Liver (tissue), 9 donors: ENCODE measurements around the gene SLC11A2. TPM values are rescaled to one million over a fixed set of nuclear protein-coding genes. Genes with fewer than 3 reads are reported as not detected.

ENCODE experiments used
- DNase-seq: peaks from one replicate; pipeline ENCODE4 v3.0.0-alpha.2; 2017; ENCODE audit warnings: low spot score
- H3K27ac ChIP-seq, 2 donors: one replicate each; pipeline ENCODE4 v1.7.0; 2013; ENCODE audit warnings: inconsistent platforms in 2 of 2, low read length in 2 of 2, control low read depth in 1 of 2, low read depth in 1 of 2, mild to moderate bottlenecking in 1 of 2
- H3K27me3 ChIP-seq, 4 donors: one replicate each; pipeline versions ENCODE4 v1.6.1 to v1.7.0; 2013; ENCODE audit warnings: low read length in 3 of 4, inconsistent platforms in 1 of 4, mild to moderate bottlenecking in 1 of 4, moderate library complexity in 1 of 4; ENCODE audit not compliant: control insufficient read depth in 4 of 4, insufficient read depth in 4 of 4
- H3K36me3 ChIP-seq, 4 donors: one replicate each; pipeline versions ENCODE4 v1.6.1 to v1.7.0; 2013; ENCODE audit warnings: low read length in 3 of 4, mild to moderate bottlenecking in 3 of 4, low read depth in 1 of 4, moderate library complexity in 1 of 4; ENCODE audit not compliant: control insufficient read depth in 4 of 4, insufficient read depth in 3 of 4
- H3K4me1 ChIP-seq, 4 donors: one replicate each; pipeline versions ENCODE4 v1.6.1 to v1.7.0; 2013; ENCODE audit warnings: low read length in 3 of 4, mild to moderate bottlenecking in 3 of 4, moderate library complexity in 1 of 4; ENCODE audit not compliant: control insufficient read depth in 4 of 4, insufficient read depth in 4 of 4
- H3K4me3 ChIP-seq, 3 donors: one replicate each; pipeline versions ENCODE4 v1.6.1 to v1.7.0; 2013; ENCODE audit warnings: low read length in 3 of 3, control low read depth in 1 of 3, low read depth in 1 of 3, mild to moderate bottlenecking in 1 of 3
- H3K9ac ChIP-seq, 2 donors: one replicate each; pipeline ENCODE4 v1.7.0; 2013; ENCODE audit warnings: low read length in 2 of 2, mild to moderate bottlenecking in 2 of 2, moderate library complexity in 2 of 2, control low read depth in 1 of 2, low read depth in 1 of 2
- H3K9me3 ChIP-seq, 4 donors: one replicate each; pipeline versions ENCODE4 v1.6.1 to v1.7.0; 2013; ENCODE audit warnings: low read length in 3 of 4; ENCODE audit not compliant: control insufficient read depth in 4 of 4
- EGR1 ChIP-seq, 2 donors: IDR thresholded peaks; 2 replicates each; pipeline ENCODE4 v1.6.1; 2016 to 2018; ENCODE audit warnings: antibody characterized with exemption in 2 of 2, low read depth in 2 of 2
- FOXA1 ChIP-seq: IDR thresholded peaks from 2 replicates; pipeline ENCODE4 v1.6.1; 2016; ENCODE audit warnings: antibody characterized with exemption
- FOXA2 ChIP-seq: IDR thresholded peaks from 2 replicates; pipeline ENCODE4 v1.6.1; 2016; ENCODE audit warnings: antibody characterized with exemption
- GABPA ChIP-seq, 2 donors: IDR thresholded peaks in 1 of 2; conservative IDR thresholded peaks in 1 of 2; 2 replicates each; pipeline ENCODE4 v1.6.1; 2016; ENCODE audit warnings: antibody characterized with exemption in 2 of 2, mild to moderate bottlenecking in 1 of 2, moderate library complexity in 1 of 2
- HNF4A ChIP-seq, 2 donors: conservative IDR thresholded peaks; 2 replicates each; pipeline ENCODE4 v1.6.1; 2016; ENCODE audit warnings: antibody characterized with exemption in 2 of 2, mild to moderate bottlenecking in 2 of 2
- HNF4G ChIP-seq: IDR thresholded peaks from 2 replicates; pipeline ENCODE4 v1.6.1; 2016; ENCODE audit warnings: antibody characterized with exemption
- JUND ChIP-seq, 2 donors: IDR thresholded peaks; 2 replicates each; pipeline ENCODE4 v1.6.1; 2016; ENCODE audit warnings: antibody characterized with exemption in 2 of 2
- NR2F2 ChIP-seq: IDR thresholded peaks from 2 replicates; pipeline ENCODE4 v1.6.1; 2016; ENCODE audit warnings: antibody characterized with exemption
- RAD21 ChIP-seq, 2 donors: IDR thresholded peaks; 2 replicates each; pipeline ENCODE4 v1.6.1; 2016; ENCODE audit warnings: antibody characterized with exemption in 2 of 2, mild to moderate bottlenecking in 2 of 2
- RXRA ChIP-seq, 2 donors: IDR thresholded peaks; 2 replicates each; pipeline ENCODE4 v1.6.1; 2017 to 2018; ENCODE audit warnings: antibody characterized with exemption in 2 of 2, mild to moderate bottlenecking in 1 of 2
- SP1 ChIP-seq: IDR thresholded peaks from 2 replicates; pipeline ENCODE4 v1.6.1; 2018; ENCODE audit warnings: antibody characterized with exemption, mild to moderate bottlenecking
- TAF1 ChIP-seq: conservative IDR thresholded peaks from 2 replicates; pipeline ENCODE4 v1.6.1; 2016; ENCODE audit warnings: antibody characterized with exemption, mild to moderate bottlenecking
- YY1 ChIP-seq: IDR thresholded peaks from 2 replicates; pipeline ENCODE4 v1.6.1; 2016; ENCODE audit warnings: antibody characterized with exemption, mild to moderate bottlenecking
- WGBS: extraction: QIAGEN DNeasy Blood & Tissue Kit; methylation state at CpG from one replicate; pipeline ENCODE4 v1.1.7; 2013; 5-methylcytosine and 5-hydroxymethylcytosine counted together
- polyA plus RNA-seq, 2 donors: library from polyadenylated mRNA; stranded (reverse) in 1 of 2; unstranded in 1 of 2; fragments of 200-250 nt in 1 of 2; fragments of >200 nt in 1 of 2; fragmentation: Nextera tagmentation in 1 of 2; extraction: Ambion mirVana in 1 of 2; gene quantifications; one replicate each; pipeline versions ENCODE4 v1.2.1 to v1.2.3, GENCODE V29; 2013 to 2015
- total RNA-seq, 2 donors: library from RNA; depleted of rRNA; stranded (reverse); fragments of >200 nt; gene quantifications; one replicate each; pipeline ENCODE4 v1.2.3, GENCODE V29; 2014
- TF ChIP-seq, protein P1 (sequence below): IDR thresholded peaks from 2 replicates; pipeline ENCODE4 v1.6.1; 2016; ENCODE audit warnings: antibody characterized with exemption
- TF ChIP-seq, protein P2 (sequence below): IDR thresholded peaks from 2 replicates; pipeline ENCODE4 v1.6.1; 2016; ENCODE audit warnings: antibody characterized with exemption
- TF ChIP-seq, protein P3 (sequence below): IDR thresholded peaks from 2 replicates; pipeline ENCODE4 v1.6.1; 2016; ENCODE audit warnings: antibody characterized with exemption, mild to moderate bottlenecking
- TF ChIP-seq, protein P4 (sequence below): IDR thresholded peaks from 2 replicates; pipeline ENCODE4 v1.6.1; 2016; ENCODE audit warnings: antibody characterized with exemption
- TF ChIP-seq, protein P5 (sequence below): fragments of 150-350 bp; IDR thresholded peaks from 2 replicates; pipeline ENCODE4 v1.5.1; 2017; ENCODE audit warnings: improper control_type of control experiment, low read depth, low read length; ENCODE audit not compliant: missing input control
- donor health status: healthy.
- donor health status: healthy.
- donor health status: healthy.
- donor health status: healthy.
- donor health status: healthy.

Gene SLC11A2
- total and polyA plus RNA-seq, 4 donors: 15.2 to 108 (median 52.2) TPM

DNA sequence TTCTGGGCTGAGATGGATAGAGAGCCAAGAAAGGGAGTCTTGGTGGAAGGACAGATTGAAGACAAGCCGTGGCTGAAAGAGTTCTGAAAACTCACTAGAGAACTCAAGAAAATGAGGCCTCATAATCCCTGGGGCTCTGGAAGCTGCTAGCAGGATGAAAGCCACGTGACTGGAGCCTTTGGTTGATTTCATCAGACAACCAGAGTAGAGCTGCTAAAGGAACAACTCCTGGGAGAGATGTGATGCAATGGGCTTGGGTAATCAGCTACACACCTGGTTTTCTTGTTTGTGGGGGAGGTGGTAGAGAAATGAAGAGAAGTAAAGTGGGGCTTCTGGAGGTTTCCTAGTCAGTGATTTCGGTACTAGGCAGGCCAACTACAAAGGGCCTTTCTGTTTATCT is 43.8 kb upstream of the SLC11A2 start:
- WGBS: 69% methylated on average over 3 of the region's 3 CpGs
- TF ChIP-seq SP1 (no peak), FOXA1 (no peak), HNF4G (no peak), GABPA (IDR thresholded peaks at IDR 0.05 in 1 of 2, conservative IDR thresholded peaks at IDR 0.05 in 1 of 2) (peak in 1 of 2 donors; percentile 44), RAD21 (IDR thresholded peaks at IDR 0.05) (peak; percentile 16 to 20), HNF4A (conservative IDR thresholded peaks at IDR 0.05) (peak; percentile 29 to 54), JUND (IDR thresholded peaks at IDR 0.05) (peak in 1 of 2 donors; percentile 46), FOXA2 (no peak), RXRA (IDR thresholded peaks at IDR 0.05) (peak in 1 of 2 donors; percentile 47), NR2F2 (no peak), YY1 (peak; percentile 66)
- TF ChIP-seq, protein P1, sequence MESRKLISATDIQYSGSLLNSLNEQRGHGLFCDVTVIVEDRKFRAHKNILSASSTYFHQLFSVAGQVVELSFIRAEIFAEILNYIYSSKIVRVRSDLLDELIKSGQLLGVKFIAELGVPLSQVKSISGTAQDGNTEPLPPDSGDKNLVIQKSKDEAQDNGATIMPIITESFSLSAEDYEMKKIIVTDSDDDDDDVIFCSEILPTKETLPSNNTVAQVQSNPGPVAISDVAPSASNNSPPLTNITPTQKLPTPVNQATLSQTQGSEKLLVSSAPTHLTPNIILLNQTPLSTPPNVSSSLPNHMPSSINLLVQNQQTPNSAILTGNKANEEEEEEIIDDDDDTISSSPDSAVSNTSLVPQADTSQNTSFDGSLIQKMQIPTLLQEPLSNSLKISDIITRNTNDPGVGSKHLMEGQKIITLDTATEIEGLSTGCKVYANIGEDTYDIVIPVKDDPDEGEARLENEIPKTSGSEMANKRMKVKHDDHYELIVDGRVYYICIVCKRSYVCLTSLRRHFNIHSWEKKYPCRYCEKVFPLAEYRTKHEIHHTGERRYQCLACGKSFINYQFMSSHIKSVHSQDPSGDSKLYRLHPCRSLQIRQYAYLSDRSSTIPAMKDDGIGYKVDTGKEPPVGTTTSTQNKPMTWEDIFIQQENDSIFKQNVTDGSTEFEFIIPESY: peak; percentile 49
- TF ChIP-seq, protein P2, sequence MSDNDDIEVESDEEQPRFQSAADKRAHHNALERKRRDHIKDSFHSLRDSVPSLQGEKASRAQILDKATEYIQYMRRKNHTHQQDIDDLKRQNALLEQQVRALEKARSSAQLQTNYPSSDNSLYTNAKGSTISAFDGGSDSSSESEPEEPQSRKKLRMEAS: peak; percentile 67
- TF ChIP-seq, protein P3, sequence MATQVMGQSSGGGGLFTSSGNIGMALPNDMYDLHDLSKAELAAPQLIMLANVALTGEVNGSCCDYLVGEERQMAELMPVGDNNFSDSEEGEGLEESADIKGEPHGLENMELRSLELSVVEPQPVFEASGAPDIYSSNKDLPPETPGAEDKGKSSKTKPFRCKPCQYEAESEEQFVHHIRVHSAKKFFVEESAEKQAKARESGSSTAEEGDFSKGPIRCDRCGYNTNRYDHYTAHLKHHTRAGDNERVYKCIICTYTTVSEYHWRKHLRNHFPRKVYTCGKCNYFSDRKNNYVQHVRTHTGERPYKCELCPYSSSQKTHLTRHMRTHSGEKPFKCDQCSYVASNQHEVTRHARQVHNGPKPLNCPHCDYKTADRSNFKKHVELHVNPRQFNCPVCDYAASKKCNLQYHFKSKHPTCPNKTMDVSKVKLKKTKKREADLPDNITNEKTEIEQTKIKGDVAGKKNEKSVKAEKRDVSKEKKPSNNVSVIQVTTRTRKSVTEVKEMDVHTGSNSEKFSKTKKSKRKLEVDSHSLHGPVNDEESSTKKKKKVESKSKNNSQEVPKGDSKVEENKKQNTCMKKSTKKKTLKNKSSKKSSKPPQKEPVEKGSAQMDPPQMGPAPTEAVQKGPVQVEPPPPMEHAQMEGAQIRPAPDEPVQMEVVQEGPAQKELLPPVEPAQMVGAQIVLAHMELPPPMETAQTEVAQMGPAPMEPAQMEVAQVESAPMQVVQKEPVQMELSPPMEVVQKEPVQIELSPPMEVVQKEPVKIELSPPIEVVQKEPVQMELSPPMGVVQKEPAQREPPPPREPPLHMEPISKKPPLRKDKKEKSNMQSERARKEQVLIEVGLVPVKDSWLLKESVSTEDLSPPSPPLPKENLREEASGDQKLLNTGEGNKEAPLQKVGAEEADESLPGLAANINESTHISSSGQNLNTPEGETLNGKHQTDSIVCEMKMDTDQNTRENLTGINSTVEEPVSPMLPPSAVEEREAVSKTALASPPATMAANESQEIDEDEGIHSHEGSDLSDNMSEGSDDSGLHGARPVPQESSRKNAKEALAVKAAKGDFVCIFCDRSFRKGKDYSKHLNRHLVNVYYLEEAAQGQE: no peak
- TF ChIP-seq, protein P4, sequence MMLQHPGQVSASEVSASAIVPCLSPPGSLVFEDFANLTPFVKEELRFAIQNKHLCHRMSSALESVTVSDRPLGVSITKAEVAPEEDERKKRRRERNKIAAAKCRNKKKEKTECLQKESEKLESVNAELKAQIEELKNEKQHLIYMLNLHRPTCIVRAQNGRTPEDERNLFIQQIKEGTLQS: peak; percentile 89
- H3K36me3 ChIP-seq: peaks cover 5 to 25% (median 17%) of the 10 kb centered on the region in 4 donors
- peaks cover 0 to 5% (median 0%) of the 10 kb centered on the region in 4 donors for H3K4me1 ChIP-seq
- no peaks in the 10 kb centered on the region for H3K9me3 ChIP-seq
- peak; percentile 36 for DNase-seq
- H3K9ac ChIP-seq: no peak overlapping the region
- no peak overlapping the region for H3K4me3 ChIP-seq
- peak overlapping the region in 1 of 2 donors; percentile 54 for H3K27ac ChIP-seq
- H3K27me3 ChIP-seq: no peaks in the 10 kb centered on the region

DNA sequence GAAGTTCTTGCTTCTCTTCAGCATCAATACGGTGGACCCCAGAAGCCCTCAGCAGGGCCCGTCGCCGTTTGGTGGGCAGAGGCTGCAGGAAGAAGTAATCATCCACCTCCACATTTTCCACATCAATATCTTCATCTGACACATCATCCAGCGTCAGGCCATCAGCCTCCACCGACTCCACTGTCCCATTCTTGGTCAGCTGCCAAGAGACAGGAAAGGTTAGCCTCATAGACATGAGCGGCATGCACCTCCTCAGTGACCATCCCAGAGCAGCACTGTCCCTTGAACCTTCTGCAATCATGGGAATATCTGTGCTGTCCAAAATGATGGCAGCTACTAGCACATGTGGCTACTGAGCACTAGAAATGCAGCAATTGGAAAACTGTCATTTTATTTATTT is 41.6 kb upstream of the SLC11A2 start:
- Histone ChIP-seq H3K27me3 (no peaks in the 10 kb centered on the region), H3K4me1 (peaks cover 0 to 6% (median 0%) of the 10 kb centered on the region in 4 donors), H3K9me3 (no peaks in the 10 kb centered on the region), H3K27ac (no peak overlapping the region), H3K36me3 (peaks cover 8 to 43% (median 20%) of the 10 kb centered on the region in 4 donors), H3K9ac (no peak overlapping the region), H3K4me3 (no peak overlapping the region)
- no peak for DNase-seq
- WGBS: 92% methylated on average over 7 of the region's 7 CpGs
- no peak for TF ChIP-seq RXRA (IDR thresholded peaks at IDR 0.05)
- TF ChIP-seq YY1: no peak
- TF ChIP-seq, protein P1: no peak
- no peak for TF ChIP-seq NR2F2
- TF ChIP-seq RAD21 (IDR thresholded peaks at IDR 0.05): no peak
- TF ChIP-seq, protein P5, sequence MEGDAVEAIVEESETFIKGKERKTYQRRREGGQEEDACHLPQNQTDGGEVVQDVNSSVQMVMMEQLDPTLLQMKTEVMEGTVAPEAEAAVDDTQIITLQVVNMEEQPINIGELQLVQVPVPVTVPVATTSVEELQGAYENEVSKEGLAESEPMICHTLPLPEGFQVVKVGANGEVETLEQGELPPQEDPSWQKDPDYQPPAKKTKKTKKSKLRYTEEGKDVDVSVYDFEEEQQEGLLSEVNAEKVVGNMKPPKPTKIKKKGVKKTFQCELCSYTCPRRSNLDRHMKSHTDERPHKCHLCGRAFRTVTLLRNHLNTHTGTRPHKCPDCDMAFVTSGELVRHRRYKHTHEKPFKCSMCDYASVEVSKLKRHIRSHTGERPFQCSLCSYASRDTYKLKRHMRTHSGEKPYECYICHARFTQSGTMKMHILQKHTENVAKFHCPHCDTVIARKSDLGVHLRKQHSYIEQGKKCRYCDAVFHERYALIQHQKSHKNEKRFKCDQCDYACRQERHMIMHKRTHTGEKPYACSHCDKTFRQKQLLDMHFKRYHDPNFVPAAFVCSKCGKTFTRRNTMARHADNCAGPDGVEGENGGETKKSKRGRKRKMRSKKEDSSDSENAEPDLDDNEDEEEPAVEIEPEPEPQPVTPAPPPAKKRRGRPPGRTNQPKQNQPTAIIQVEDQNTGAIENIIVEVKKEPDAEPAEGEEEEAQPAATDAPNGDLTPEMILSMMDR: no peak
- TF ChIP-seq FOXA2: no peak
- TF ChIP-seq, protein P2: no peak
- no peak for TF ChIP-seq EGR1 (IDR thresholded peaks at IDR 0.05; ENCODE audit: low read depth in 2 of 2)
- no peak for TF ChIP-seq GABPA (IDR thresholded peaks at IDR 0.05 in 1 of 2, conservative IDR thresholded peaks at IDR 0.05 in 1 of 2)
- TF ChIP-seq JUND (IDR thresholded peaks at IDR 0.05): no peak
- TF ChIP-seq HNF4G: no peak
- TF ChIP-seq HNF4A (conservative IDR thresholded peaks at IDR 0.05): no peak
- no peak for TF ChIP-seq TAF1
- no peak for TF ChIP-seq FOXA1
